ENCODE measurements around the gene SLC2A8.

DNA sequence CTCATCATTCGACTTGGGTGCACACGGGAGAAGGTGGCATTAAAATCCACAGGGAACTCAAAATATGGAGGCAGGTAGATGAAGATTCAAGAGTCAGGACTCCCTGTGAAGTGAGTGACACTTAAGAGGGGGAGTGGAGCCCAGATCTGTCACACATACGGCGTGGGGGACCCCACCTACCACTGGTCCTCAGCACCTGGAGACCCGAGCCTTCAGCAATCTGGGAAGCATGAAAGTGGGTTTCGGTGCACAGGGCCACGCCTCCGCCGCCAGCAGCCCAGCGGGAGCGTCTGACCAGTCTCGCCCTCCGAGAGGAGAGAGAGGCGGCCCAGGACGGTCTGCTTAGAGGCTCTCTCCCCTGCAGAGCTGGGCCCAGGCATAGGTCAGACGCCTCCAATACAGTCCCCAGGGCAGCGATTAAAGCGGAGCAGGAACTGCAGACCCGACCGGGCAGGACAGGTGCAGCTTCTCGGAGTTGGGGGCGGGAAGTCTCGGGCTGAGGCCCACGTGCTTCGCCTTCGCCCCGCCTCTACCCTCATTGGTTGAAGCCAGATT is 639 bp upstream of the SLC2A8 start:
- TF ChIP-seq, protein P1, sequence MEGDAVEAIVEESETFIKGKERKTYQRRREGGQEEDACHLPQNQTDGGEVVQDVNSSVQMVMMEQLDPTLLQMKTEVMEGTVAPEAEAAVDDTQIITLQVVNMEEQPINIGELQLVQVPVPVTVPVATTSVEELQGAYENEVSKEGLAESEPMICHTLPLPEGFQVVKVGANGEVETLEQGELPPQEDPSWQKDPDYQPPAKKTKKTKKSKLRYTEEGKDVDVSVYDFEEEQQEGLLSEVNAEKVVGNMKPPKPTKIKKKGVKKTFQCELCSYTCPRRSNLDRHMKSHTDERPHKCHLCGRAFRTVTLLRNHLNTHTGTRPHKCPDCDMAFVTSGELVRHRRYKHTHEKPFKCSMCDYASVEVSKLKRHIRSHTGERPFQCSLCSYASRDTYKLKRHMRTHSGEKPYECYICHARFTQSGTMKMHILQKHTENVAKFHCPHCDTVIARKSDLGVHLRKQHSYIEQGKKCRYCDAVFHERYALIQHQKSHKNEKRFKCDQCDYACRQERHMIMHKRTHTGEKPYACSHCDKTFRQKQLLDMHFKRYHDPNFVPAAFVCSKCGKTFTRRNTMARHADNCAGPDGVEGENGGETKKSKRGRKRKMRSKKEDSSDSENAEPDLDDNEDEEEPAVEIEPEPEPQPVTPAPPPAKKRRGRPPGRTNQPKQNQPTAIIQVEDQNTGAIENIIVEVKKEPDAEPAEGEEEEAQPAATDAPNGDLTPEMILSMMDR (IDR thresholded peaks at IDR 0.05; ENCODE audit: low read length) = no peak
- TF ChIP-seq EZH2 (IDR thresholded peaks at IDR 0.05; ENCODE audit: borderline replicate concordance, low read length) = no peak
